ENCODE results near the gene PCDHB16.
"Not testable (repeated sequence)": the region's sequence is repeated elsewhere in the genome, so short reads cannot be mapped to it uniquely, and the experiment has no call there.

GRCh38 chr5:141151632-141152031 lies 30.6 kb upstream of the PCDHB16 start:
- TF ChIP-seq, protein P1, sequence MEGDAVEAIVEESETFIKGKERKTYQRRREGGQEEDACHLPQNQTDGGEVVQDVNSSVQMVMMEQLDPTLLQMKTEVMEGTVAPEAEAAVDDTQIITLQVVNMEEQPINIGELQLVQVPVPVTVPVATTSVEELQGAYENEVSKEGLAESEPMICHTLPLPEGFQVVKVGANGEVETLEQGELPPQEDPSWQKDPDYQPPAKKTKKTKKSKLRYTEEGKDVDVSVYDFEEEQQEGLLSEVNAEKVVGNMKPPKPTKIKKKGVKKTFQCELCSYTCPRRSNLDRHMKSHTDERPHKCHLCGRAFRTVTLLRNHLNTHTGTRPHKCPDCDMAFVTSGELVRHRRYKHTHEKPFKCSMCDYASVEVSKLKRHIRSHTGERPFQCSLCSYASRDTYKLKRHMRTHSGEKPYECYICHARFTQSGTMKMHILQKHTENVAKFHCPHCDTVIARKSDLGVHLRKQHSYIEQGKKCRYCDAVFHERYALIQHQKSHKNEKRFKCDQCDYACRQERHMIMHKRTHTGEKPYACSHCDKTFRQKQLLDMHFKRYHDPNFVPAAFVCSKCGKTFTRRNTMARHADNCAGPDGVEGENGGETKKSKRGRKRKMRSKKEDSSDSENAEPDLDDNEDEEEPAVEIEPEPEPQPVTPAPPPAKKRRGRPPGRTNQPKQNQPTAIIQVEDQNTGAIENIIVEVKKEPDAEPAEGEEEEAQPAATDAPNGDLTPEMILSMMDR (IDR thresholded peaks at IDR 0.05; ENCODE audit: insufficient read depth, low read length, poor library complexity, severe bottlenecking) = not testable (repeated sequence)
- not testable (repeated sequence) for TF ChIP-seq EZH2phosphoT487 (conservative IDR thresholded peaks at IDR 0.05; ENCODE audit: low read length)

Measured in SU-DHL-6 (cell line).